Uterus (tissue), 4 donors: ENCODE results near the gene PLA2G4C. TPM values are rescaled to one million over a fixed set of nuclear protein-coding genes. Genes with fewer than 3 reads are reported as not detected.

ENCODE experiments used
- DNase-seq, 2 donors: peaks; one replicate each; pipeline ENCODE4 v3.0.0-alpha.2; 2019 to 2020
- H3K27ac ChIP-seq, 2 donors: fragments of 200-600 bp; sonication (generic); 1 replicate in 1 of 2; 2 replicates in 1 of 2; pipeline ENCODE4 v1.5.1; 2016 to 2018
- H3K27me3 ChIP-seq, 2 donors: fragments of 200-600 bp; sonication (generic); one replicate each; pipeline ENCODE4 v1.5.1; 2018 to 2019; ENCODE audit warnings: control low read depth in 1 of 2
- H3K36me3 ChIP-seq, 2 donors: fragments of 200-600 bp; sonication (generic); one replicate each; pipeline ENCODE4 v1.5.1; 2019; ENCODE audit warnings: control low read depth in 1 of 2
- H3K4me1 ChIP-seq, 2 donors: fragments of 200-600 bp; sonication (generic); one replicate each; pipeline ENCODE4 v1.5.1; 2018 to 2019; ENCODE audit warnings: control low read depth in 1 of 2
- H3K4me3 ChIP-seq, 2 donors: fragments of 200-600 bp; sonication (generic); 1 replicate in 1 of 2; 2 replicates in 1 of 2; pipeline ENCODE4 v1.5.1; 2018 to 2019; ENCODE audit warnings: mild to moderate bottlenecking in 1 of 2
- H3K9me3 ChIP-seq, 2 donors: fragments of 200-600 bp; sonication (generic); one replicate each; pipeline ENCODE4 v1.5.1; 2019; ENCODE audit warnings: control low read depth in 1 of 2
- CTCF ChIP-seq, 4 experiments: fragments of 200-600 bp in 2 of 4; fragments of 450-650 bp in 2 of 4; sonication (generic) in 2 of 4; IDR thresholded peaks; one replicate each; pipeline ENCODE4 v1.5.1; 2016 to 2019; ENCODE audit warnings: antibody characterized with exemption in 4 of 4, mild to moderate bottlenecking in 2 of 4, moderate library complexity in 1 of 4
- POLR2A ChIP-seq, 2 donors: fragments of 450-650 bp; IDR thresholded peaks; one replicate each; pipeline ENCODE4 v1.6.1; 2016; ENCODE audit warnings: antibody characterized with exemption in 2 of 2, mild to moderate bottlenecking in 1 of 2, moderate library complexity in 1 of 2
- intact Hi-C: fragments of 100-400 bp; cut with DNase I; formaldehyde crosslinking; loops from one replicate; pipeline ENCODE4 v1.15.1; 2023; ENCODE audit warnings: low total_unique reads
- total RNA-seq, 4 donors: library from RNA; depleted of rRNA in 3 of 4; stranded (reverse); fragments of >200 nt in 3 of 4; gene quantifications; one replicate each; pipeline versions ENCODE4 v1.1.0 to v1.2.4, GENCODE V29; 2014 to 2023
- donor health status: DM: yes; HTN: yes; CAD: no.

The PLA2G4C gene
- total RNA-seq, 4 donors from 2014 or later: 2.1 to 15.6 (median 5.3) TPM

- Histone ChIP-seq H3K9me3 (no peaks in the 10 kb centered on the region), H3K4me1 (no peaks in the 10 kb centered on the region), H3K27ac (peak overlapping the region in 1 of 2 donors; percentile 71), H3K36me3 (no peaks in the 10 kb centered on the region), H3K27me3 (no peaks in the 10 kb centered on the region), H3K4me3 (no peak overlapping the region)
- DNase-seq: peak; percentile 60 to 71
- TF ChIP-seq CTCF (IDR thresholded peaks at IDR 0.05): no peak
- no peak for TF ChIP-seq POLR2A (IDR thresholded peaks at IDR 0.05)
- intact Hi-C loops: no loop called here
These were observed 38.8 kb upstream of the PLA2G4C start for GRCh38 chr19:48149430-48149829.

GRCh38 chr19:48148576-48148975 lies 38.0 kb upstream of the PLA2G4C start:
- Histone ChIP-seq H3K4me1 (no peaks in the 10 kb centered on the region), H3K27ac (peak overlapping the region in 1 of 2 donors; percentile 31), H3K36me3 (no peaks in the 10 kb centered on the region), H3K9me3 (no peaks in the 10 kb centered on the region), H3K4me3 (no peak overlapping the region), H3K27me3 (no peaks in the 10 kb centered on the region)
- no peak for DNase-seq
- TF ChIP-seq CTCF (IDR thresholded peaks at IDR 0.05) (no peak), POLR2A (IDR thresholded peaks at IDR 0.05) (no peak)
- intact Hi-C loops: no loop called here

- no peaks in the 10 kb centered on the region for H3K4me1 ChIP-seq
- H3K27ac ChIP-seq: no peak overlapping the region
- intact Hi-C loops: no loop called here
- no peak for DNase-seq
- no peaks in the 10 kb centered on the region for H3K27me3 ChIP-seq
- H3K9me3 ChIP-seq: no peaks in the 10 kb centered on the region
- no peak overlapping the region for H3K4me3 ChIP-seq
- TF ChIP-seq CTCF (IDR thresholded peaks at IDR 0.05) (no peak), POLR2A (IDR thresholded peaks at IDR 0.05) (no peak)
- no peaks in the 10 kb centered on the region for H3K36me3 ChIP-seq
These were observed 37.1 kb upstream of the PLA2G4C start for GRCh38 chr19:48147597-48148175.

- no peak overlapping the region for H3K4me3 ChIP-seq
- H3K9me3 ChIP-seq: no peaks in the 10 kb centered on the region
- intact Hi-C loops: no loop called here
- DNase-seq: no peak
- TF ChIP-seq POLR2A (IDR thresholded peaks at IDR 0.05): no peak
- TF ChIP-seq CTCF (IDR thresholded peaks at IDR 0.05): no peak
- no peak overlapping the region for H3K27ac ChIP-seq
- no peaks in the 10 kb centered on the region for H3K4me1 ChIP-seq
- H3K36me3 ChIP-seq: no peaks in the 10 kb centered on the region
- no peaks in the 10 kb centered on the region for H3K27me3 ChIP-seq
These were observed 28.4 kb upstream of the PLA2G4C start for GRCh38 chr19:48139053-48139452.

DNA sequence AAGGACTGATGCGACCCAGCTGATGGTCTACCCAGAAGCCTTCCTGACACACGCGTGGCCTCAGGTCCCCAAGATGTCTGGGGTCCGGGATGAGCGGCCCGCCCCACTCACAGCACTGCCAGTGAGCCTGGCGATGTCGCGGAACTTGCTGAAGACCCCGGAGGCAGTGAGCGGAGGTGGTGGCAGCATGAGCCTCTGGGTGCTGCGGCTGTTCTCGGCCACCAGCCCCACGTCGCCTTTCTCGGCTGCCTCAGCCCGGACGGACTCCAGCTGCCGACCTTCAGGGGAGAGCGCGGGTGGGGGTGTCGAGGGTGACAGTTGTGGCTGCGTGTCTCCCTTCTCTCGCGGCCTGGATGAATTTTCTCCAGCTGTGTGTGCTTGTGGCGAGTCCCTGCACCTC lies 26.8 kb upstream of the PLA2G4C start:
- H3K27ac ChIP-seq: no peak overlapping the region
- TF ChIP-seq CTCF (IDR thresholded peaks at IDR 0.05) (no peak), POLR2A (IDR thresholded peaks at IDR 0.05) (no peak)
- no peak overlapping the region for H3K4me3 ChIP-seq
- H3K4me1 ChIP-seq: no peaks in the 10 kb centered on the region
- H3K9me3 ChIP-seq: no peaks in the 10 kb centered on the region
- H3K36me3 ChIP-seq: no peaks in the 10 kb centered on the region
- DNase-seq: no peak
- no peaks in the 10 kb centered on the region for H3K27me3 ChIP-seq
- intact Hi-C loops: no loop called here
